Central memory CD8-positive, alpha-beta T cell (primary cell): ENCODE results near the gene SMARCC1.
"Not testable (repeated sequence)": the region's sequence is repeated elsewhere in the genome, so short reads cannot be mapped to it uniquely, and the experiment has no call there.

Source experiments
- ATAC-seq: fragments of 150-1000 bp; cut with Tn5 transposase; replicated peaks from 2 replicates; pipeline ENCODE4 v1.10.0; 2022; ENCODE audit warnings: mild to moderate bottlenecking, moderate FRiP score, moderate number of reproducible peaks; ENCODE audit not compliant: poor library complexity, severe bottlenecking; ENCODE audit errors: extremely low read depth
- DNase-seq, 2 donors: peaks; one replicate each; pipeline ENCODE4 v3.0.0; 2021; ENCODE audit warnings: low spot score in 2 of 2
- H3K27ac Mint-ChIP-seq: one replicate; pipeline ENCODE4 v1.8.0; 2022; ENCODE audit warnings: low read depth, mild to moderate bottlenecking, moderate library complexity, mixed read lengths
- H3K27me3 Mint-ChIP-seq: one replicate; pipeline ENCODE4 v1.8.0; 2022; ENCODE audit warnings: mixed read lengths
- H3K36me3 Mint-ChIP-seq: one replicate; pipeline ENCODE4 v1.8.0; 2022; ENCODE audit warnings: mild to moderate bottlenecking, moderate library complexity, mixed read lengths; ENCODE audit not compliant: insufficient read depth
- H3K4me1 Mint-ChIP-seq: one replicate; pipeline ENCODE4 v1.8.0; 2022; ENCODE audit warnings: mixed read lengths
- H3K4me3 Mint-ChIP-seq: one replicate; pipeline ENCODE4 v1.8.0; 2022; ENCODE audit warnings: mild to moderate bottlenecking, moderate library complexity, mixed read lengths
- H3K9me3 Mint-ChIP-seq: one replicate; pipeline ENCODE4 v1.8.0; 2022; ENCODE audit warnings: mixed read lengths

SMARCC1 gene

GRCh38 chr3:47792699-47793098, 11.0 kb upstream of the SMARCC1 start:
- Mint-ChIP-seq H3K36me3 (peaks cover 4% of the 10 kb centered on the region), H3K27me3 (no peaks in the 10 kb centered on the region), H3K9me3 (no peaks in the 10 kb centered on the region), H3K4me1 (no peaks in the 10 kb centered on the region), H3K4me3 (no peak overlapping the region), H3K27ac (no peak overlapping the region)
- ATAC-seq (no peak), DNase-seq (no peak)

GRCh38 chr3:47791193-47791855, 9.6 kb upstream of the SMARCC1 start:
- Mint-ChIP-seq H3K4me1 (no peaks in the 10 kb centered on the region), H3K36me3 (peaks cover 4% of the 10 kb centered on the region), H3K4me3 (no peak overlapping the region), H3K9me3 (no peaks in the 10 kb centered on the region), H3K27me3 (no peaks in the 10 kb centered on the region), H3K27ac (no peak overlapping the region)
- ATAC-seq (no peak), DNase-seq (no peak)

DNA sequence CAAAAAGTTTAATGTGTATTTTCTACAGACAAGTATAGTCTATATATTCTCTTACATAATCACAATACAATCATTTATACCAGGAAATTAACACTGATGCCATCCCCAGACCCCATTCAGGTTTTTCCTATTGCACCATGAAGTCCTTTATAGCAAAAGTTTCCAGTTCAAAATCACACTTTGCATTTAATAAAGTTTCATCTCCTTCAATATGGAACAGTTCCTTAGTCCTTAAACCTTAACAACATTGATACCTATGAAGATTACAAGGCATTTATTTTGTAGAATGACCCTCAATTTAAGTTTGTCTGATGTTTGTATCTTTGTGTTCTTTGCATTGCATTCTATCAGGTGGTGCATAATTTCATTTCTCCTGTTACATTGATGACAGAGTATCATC, 2.0 kb upstream of the SMARCC1 start:
- no peak for DNase-seq
- Mint-ChIP-seq H3K27me3 (no peaks in the 10 kb centered on the region), H3K9me3 (no peaks in the 10 kb centered on the region), H3K4me1 (peaks cover 26% of the 10 kb centered on the region), H3K4me3 (no peak overlapping the region), H3K27ac (no peak overlapping the region), H3K36me3 (peaks cover 15% of the 10 kb centered on the region)
- no peak for ATAC-seq

GRCh38 chr3:47782446-47783308, 984 bp upstream of the SMARCC1 start:
- ATAC-seq (no peak), DNase-seq (no peak)
- peaks cover 26% of the 10 kb centered on the region for H3K4me1 Mint-ChIP-seq
- no peaks in the 10 kb centered on the region for H3K27me3 Mint-ChIP-seq
- peak overlapping the region; percentile 93 for H3K4me3 Mint-ChIP-seq
- peak overlapping the region; percentile 96 for H3K27ac Mint-ChIP-seq
- peaks cover 15% of the 10 kb centered on the region for H3K36me3 Mint-ChIP-seq
- no peaks in the 10 kb centered on the region for H3K9me3 Mint-ChIP-seq

- Mint-ChIP-seq H3K36me3 (peaks cover 18% of the 10 kb centered on the region), H3K9me3 (no peaks in the 10 kb centered on the region), H3K27ac (peak overlapping the region; percentile 96), H3K4me1 (peaks cover 26% of the 10 kb centered on the region), H3K27me3 (no peaks in the 10 kb centered on the region), H3K4me3 (peak overlapping the region; percentile 93)
- ATAC-seq (peak; percentile 77), DNase-seq (peak; percentile 44 to 48)
Measured at GRCh38 chr3:47780741-47781684, 680 bp downstream of the SMARCC1 start.

DNA sequence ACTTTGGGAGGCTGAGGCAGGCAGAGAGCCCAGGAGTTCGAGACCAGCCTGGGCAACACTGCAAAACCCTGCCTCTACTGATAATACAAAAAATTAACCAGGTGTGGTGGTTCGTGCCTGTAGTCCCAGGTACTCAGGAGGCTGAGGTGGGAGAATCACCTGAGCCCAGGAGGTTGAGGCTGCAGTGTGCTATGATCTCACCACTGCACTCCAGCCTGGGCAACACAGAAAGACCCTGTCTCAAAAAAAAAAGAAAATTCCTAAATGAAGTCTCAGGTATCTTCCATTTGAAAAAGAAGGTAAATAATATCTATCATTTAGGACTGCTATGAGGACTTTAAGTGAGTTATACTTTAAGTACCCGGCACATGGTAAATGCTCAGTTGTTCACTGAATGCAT, 2.9 kb downstream of the SMARCC1 start:
- Mint-ChIP-seq H3K27me3 (no peaks in the 10 kb centered on the region), H3K4me3 (no peak overlapping the region), H3K36me3 (peaks cover 21% of the 10 kb centered on the region), H3K27ac (no peak overlapping the region), H3K4me1 (peaks cover 33% of the 10 kb centered on the region), H3K9me3 (no peaks in the 10 kb centered on the region)
- no peak for DNase-seq
- ATAC-seq: no peak

DNA sequence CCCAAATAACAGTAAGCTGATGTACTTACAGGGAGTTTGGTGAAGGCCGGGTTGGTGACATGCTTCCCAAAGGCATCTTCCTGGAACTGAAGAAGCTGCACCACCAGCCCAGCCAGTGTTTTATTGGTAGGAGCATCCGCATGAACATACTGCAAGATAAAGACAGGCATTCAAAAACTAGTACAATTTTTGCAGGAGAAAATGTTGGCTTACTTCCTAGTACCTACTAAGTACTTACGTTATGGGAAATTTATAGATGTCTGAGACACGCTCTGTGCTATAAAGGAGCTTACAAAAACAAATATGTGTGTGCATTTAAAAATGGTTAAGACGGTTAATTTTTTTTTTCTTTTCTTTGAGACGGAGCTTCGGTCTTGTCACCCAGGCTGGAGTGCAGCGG, 8.9 kb downstream of the SMARCC1 start:
- ATAC-seq (no peak), DNase-seq (no peak)
- no peak overlapping the region for H3K4me3 Mint-ChIP-seq
- no peaks in the 10 kb centered on the region for H3K9me3 Mint-ChIP-seq
- no peaks in the 10 kb centered on the region for H3K27me3 Mint-ChIP-seq
- peaks cover 23% of the 10 kb centered on the region for H3K4me1 Mint-ChIP-seq
- peaks cover 37% of the 10 kb centered on the region for H3K36me3 Mint-ChIP-seq
- no peak overlapping the region for H3K27ac Mint-ChIP-seq

DNA sequence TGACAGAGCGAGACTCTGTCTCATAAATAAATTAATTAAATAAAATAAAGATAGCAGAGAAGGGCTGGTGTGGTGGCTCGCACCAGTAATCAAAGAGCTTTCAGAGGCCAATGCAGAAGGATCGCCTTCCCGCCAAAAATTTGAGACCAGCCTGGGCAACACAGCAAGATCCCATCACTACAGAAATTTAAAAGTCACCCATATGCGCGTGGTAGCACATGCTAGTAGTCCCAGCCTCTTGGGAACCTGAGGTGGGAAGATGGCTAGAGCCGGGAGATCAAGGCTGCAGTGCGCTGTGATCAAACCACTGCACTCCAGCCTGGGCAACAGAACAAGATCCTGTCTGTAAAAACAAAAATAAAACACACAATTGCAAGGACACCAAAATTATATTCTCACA, 9.6 kb downstream of the SMARCC1 start:
- Mint-ChIP-seq H3K4me3 (no peak overlapping the region), H3K9me3 (no peaks in the 10 kb centered on the region), H3K4me1 (peaks cover 23% of the 10 kb centered on the region), H3K27me3 (no peaks in the 10 kb centered on the region), H3K36me3 (peaks cover 35% of the 10 kb centered on the region), H3K27ac (no peak overlapping the region)
- ATAC-seq: no peak
- no peak for DNase-seq

DNA sequence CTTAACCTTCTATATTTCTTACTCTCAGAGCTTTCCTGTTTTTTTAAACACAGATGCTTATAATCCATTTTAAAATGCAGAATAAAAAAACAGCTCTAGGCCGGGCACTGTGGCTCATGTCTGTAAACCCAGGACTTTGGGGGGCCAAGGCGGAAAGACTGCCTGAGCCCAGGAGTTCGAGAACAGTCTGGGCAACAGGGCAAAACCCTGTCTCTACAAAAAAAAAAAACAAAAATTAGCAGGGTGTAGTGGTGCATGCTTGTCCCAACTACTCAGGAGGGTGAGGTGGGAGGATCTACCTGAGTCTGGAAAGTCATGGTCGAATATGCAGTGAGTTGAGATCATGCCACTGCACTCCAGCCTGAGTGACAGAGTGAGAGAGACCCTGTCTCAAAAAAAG, 15.5 kb downstream of the SMARCC1 start:
- Mint-ChIP-seq H3K9me3 (no peaks in the 10 kb centered on the region), H3K36me3 (peaks cover 31% of the 10 kb centered on the region), H3K4me1 (peaks cover 27% of the 10 kb centered on the region), H3K27me3 (no peaks in the 10 kb centered on the region), H3K4me3 (no peak overlapping the region), H3K27ac (no peak overlapping the region)
- ATAC-seq (no peak), DNase-seq (no peak)

DNA sequence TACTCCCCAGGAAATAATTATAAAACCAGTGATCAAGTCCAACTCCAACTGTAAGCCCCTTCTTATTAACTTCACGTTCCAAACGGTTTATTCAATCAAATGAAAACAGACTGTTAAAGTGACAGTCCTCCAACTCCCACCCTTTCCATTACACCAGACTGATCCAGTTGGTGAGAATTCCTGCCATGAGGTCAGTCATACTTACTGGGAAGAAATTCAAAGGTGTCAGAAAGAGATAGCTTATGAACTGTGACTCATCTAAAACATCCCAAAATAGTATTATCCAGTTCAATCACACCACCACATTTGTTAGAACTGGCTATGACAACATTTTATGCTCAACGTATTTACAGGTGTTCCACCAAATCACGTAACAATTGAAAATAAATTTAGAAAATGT, 19.5 kb downstream of the SMARCC1 start:
- ATAC-seq (no peak), DNase-seq (no peak)
- Mint-ChIP-seq H3K27ac (no peak overlapping the region), H3K4me3 (no peak overlapping the region), H3K9me3 (no peaks in the 10 kb centered on the region), H3K4me1 (peaks cover 18% of the 10 kb centered on the region), H3K27me3 (no peaks in the 10 kb centered on the region), H3K36me3 (peaks cover 29% of the 10 kb centered on the region)

DNA sequence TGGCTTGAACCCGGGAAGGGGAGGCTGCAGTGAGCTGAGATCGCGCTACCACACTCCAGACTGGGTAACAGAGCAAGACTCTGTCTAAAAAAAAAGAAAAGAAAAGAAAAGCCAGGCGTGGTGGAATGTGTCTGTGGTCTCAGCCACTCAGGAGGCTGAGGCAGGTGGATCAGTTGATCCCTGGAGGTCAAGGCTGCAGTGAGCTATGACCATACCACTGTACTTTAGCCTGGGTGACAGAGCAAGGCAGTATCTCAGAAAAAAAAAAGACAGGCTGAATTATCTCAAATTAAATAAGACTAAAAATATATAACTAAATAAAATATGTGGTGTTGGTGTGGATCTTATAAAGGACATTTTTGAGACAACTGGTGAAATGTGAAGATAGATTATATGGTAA, 20.6 kb downstream of the SMARCC1 start:
- Mint-ChIP-seq H3K36me3 (peaks cover 30% of the 10 kb centered on the region), H3K4me1 (peaks cover 18% of the 10 kb centered on the region), H3K27ac (peak overlapping the region; percentile 25), H3K4me3 (no peak overlapping the region), H3K27me3 (no peaks in the 10 kb centered on the region), H3K9me3 (no peaks in the 10 kb centered on the region)
- ATAC-seq (no peak), DNase-seq (no peak)

- not testable (repeated sequence) for H3K9me3 Mint-ChIP-seq, H3K27me3 Mint-ChIP-seq, ATAC-seq, H3K4me3 Mint-ChIP-seq, DNase-seq
- peak overlapping the region; percentile 25 for H3K27ac Mint-ChIP-seq
- peaks cover 30% of the 10 kb centered on the region for H3K36me3 Mint-ChIP-seq
- H3K4me1 Mint-ChIP-seq: peaks cover 18% of the 10 kb centered on the region
Measured at GRCh38 chr3:47760207-47760606, 21.5 kb downstream of the SMARCC1 start.
